ENCODE data around the gene CLK2. TPM values are rescaled to one million over a fixed set of nuclear protein-coding genes. Genes with fewer than 3 reads are reported as not detected.
"Not testable (repeated sequence)": the region's sequence is repeated elsewhere in the genome, so short reads cannot be mapped to it uniquely, and the experiment has no call there.

CLK2 gene
- total RNA-seq, 2 experiments from 2014 or later: 48.1 to 49.8 TPM

- intact Hi-C loops (cut with DNase I, micrococcal nuclease): no loop called here
- H3K27ac ChIP-seq (ENCODE audit: low read depth in 1 of 2, low read length in 2 of 2): no peak overlapping the region
- no peak overlapping the region for H3K4me3 Mint-ChIP-seq
- DNase-seq (no peak), ATAC-seq (ENCODE audit: poor library complexity) (no peak)
- H3K4me1 Mint-ChIP-seq (ENCODE audit: low read depth): no peaks in the 10 kb centered on the region
- peaks cover 0 to 18% of the 10 kb centered on the region in 2 experiments for H3K9me3 ChIP-seq (ENCODE audit: control insufficient read depth in 1 of 2, insufficient read depth in 1 of 2, low read length in 2 of 2)
- no peak for TF ChIP-seq CTCF (IDR thresholded peaks at IDR 0.05)
- H3K27ac Mint-ChIP-seq: no peak overlapping the region
- ChIA-PET CTCF (no interaction called here), POLR2A (no interaction called here)
- no peaks in the 10 kb centered on the region for H3K36me3 ChIP-seq (ENCODE audit: insufficient read depth, low read length)
- peaks cover 25 to 28% of the 10 kb centered on the region in 2 experiments for H3K27me3 ChIP-seq (ENCODE audit: control insufficient read depth in 1 of 2, insufficient read depth in 2 of 2, low read length in 2 of 2)
- H3K9me3 Mint-ChIP-seq: no peaks in the 10 kb centered on the region
- peaks cover 35% of the 10 kb centered on the region for H3K27me3 Mint-ChIP-seq
- H3K36me3 Mint-ChIP-seq (ENCODE audit: low read depth): no peaks in the 10 kb centered on the region
- no peak overlapping the region for H3K4me3 ChIP-seq (ENCODE audit: low read length)
- peaks cover 13% of the 10 kb centered on the region for H3K4me1 ChIP-seq (ENCODE audit: insufficient read depth, low read length)
Measured at GRCh38 chr1:155294520-155295182, 21.3 kb upstream of the CLK2 start.

GRCh38 chr1:155293086-155293749, 19.9 kb upstream of the CLK2 start:
- Histone ChIP-seq H3K27me3 (ENCODE audit: control insufficient read depth in 1 of 2, insufficient read depth in 2 of 2, low read length in 2 of 2) (peaks cover 25 to 28% of the 10 kb centered on the region in 2 experiments), H3K36me3 (ENCODE audit: insufficient read depth, low read length) (no peaks in the 10 kb centered on the region), H3K4me3 (ENCODE audit: low read length) (no peak overlapping the region), H3K4me1 (ENCODE audit: insufficient read depth, low read length) (peaks cover 13% of the 10 kb centered on the region), H3K9me3 (ENCODE audit: control insufficient read depth in 1 of 2, insufficient read depth in 1 of 2, low read length in 2 of 2) (peaks cover 0 to 18% of the 10 kb centered on the region in 2 experiments), H3K27ac (ENCODE audit: low read depth in 1 of 2, low read length in 2 of 2) (no peak overlapping the region)
- no peak for TF ChIP-seq CTCF (IDR thresholded peaks at IDR 0.05)
- DNase-seq (no peak), ATAC-seq (ENCODE audit: poor library complexity) (no peak)
- no peaks in the 10 kb centered on the region for H3K4me1 Mint-ChIP-seq (ENCODE audit: low read depth)
- intact Hi-C loops (cut with DNase I, micrococcal nuclease): no loop called here
- POLR2A ChIA-PET: no interaction called here
- H3K36me3 Mint-ChIP-seq (ENCODE audit: low read depth): no peaks in the 10 kb centered on the region
- no peak overlapping the region for H3K27ac Mint-ChIP-seq
- H3K9me3 Mint-ChIP-seq: no peaks in the 10 kb centered on the region
- no peak overlapping the region for H3K4me3 Mint-ChIP-seq
- peaks cover 35% of the 10 kb centered on the region for H3K27me3 Mint-ChIP-seq
- CTCF ChIA-PET: no interaction called here

- peaks cover 20 to 22% of the 10 kb centered on the region in 2 experiments for H3K27me3 ChIP-seq (ENCODE audit: control insufficient read depth in 1 of 2, insufficient read depth in 2 of 2, low read length in 2 of 2)
- DNase-seq; H3K9me3 Mint-ChIP-seq; H3K27ac Mint-ChIP-seq; H3K4me3 ChIP-seq (ENCODE audit: low read length); CTCF ChIA-PET; POLR2A ChIA-PET; H3K36me3 ChIP-seq (ENCODE audit: insufficient read depth, low read length); H3K36me3 Mint-ChIP-seq (ENCODE audit: low read depth); ATAC-seq (ENCODE audit: poor library complexity); H3K4me1 Mint-ChIP-seq (ENCODE audit: low read depth); intact Hi-C loops (cut with DNase I, micrococcal nuclease); H3K4me3 Mint-ChIP-seq; H3K27ac ChIP-seq (ENCODE audit: low read depth in 1 of 2, low read length in 2 of 2): not testable (repeated sequence)
- H3K9me3 ChIP-seq (ENCODE audit: control insufficient read depth in 1 of 2, insufficient read depth in 1 of 2, low read length in 2 of 2): peaks cover 0 to 18% of the 10 kb centered on the region in 2 experiments
- peaks cover 16% of the 10 kb centered on the region for H3K27me3 Mint-ChIP-seq
- H3K4me1 ChIP-seq (ENCODE audit: insufficient read depth, low read length): peaks cover 13% of the 10 kb centered on the region
Measured at GRCh38 chr1:155291006-155291405, 17.7 kb upstream of the CLK2 start.

All from CD4-positive, alpha-beta T cell (primary cell).